Suprapubic skin (tissue), 3 donors: ENCODE results near the gene SOCS4.

ENCODE experiments used
- CTCF ChIP-seq, 2 donors: fragments of 200-600 bp in 1 of 2; fragments of 450-650 bp in 1 of 2; sonication (generic) in 1 of 2; IDR thresholded peaks; one replicate each; pipeline ENCODE4 v1.5.1; 2016 to 2019; ENCODE audit warnings: antibody characterized with exemption in 2 of 2, mild to moderate bottlenecking in 1 of 2, moderate library complexity in 1 of 2
- POLR2A ChIP-seq, 2 donors: fragments of 450-650 bp; IDR thresholded peaks; one replicate each; pipeline ENCODE4 v1.6.1; 2017; ENCODE audit warnings: antibody characterized with exemption in 2 of 2, mild to moderate bottlenecking in 2 of 2, moderate library complexity in 2 of 2

GRCh38 chr14:54985156-54985555 lies 41.9 kb upstream of the SOCS4 start:
- TF ChIP-seq CTCF (IDR thresholded peaks at IDR 0.05) (no peak), POLR2A (IDR thresholded peaks at IDR 0.05) (no peak)
